ENCODE data around the gene NMT1.

Gene NMT1

DNA sequence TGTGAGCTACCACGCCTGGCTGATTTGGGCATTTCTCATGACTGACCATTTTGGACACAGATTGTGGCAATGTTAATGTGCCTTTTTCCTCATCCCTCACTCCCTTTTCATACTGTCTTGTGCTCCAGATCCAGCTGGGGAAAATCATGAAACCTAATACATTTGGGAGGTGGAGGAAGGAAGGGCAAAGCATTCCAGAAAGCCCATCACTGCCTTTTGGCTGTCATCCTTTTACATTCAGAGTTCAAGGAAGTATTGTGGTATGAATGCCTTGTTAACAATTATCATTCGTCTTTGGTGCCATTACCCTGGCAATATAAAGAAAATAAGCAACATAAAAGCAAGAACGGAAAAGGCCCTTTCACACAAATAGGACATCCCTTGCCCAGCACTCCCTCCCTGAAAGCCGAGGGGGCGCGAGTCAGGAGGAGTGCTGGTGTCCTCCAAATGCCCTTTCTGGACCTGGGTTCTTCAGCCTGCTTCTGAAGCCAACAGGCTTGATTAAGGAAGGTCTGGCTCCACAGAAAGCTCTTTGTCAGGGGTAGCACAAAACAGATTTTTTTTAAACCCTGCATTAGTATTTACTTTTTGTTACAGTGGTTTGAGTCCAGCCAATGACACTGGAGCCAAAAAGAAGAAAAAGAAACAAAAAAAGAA lies 20.1 kb downstream of the NMT1 start:
- no peak for DNase-seq (ENCODE audit: low read depth)

DNA sequence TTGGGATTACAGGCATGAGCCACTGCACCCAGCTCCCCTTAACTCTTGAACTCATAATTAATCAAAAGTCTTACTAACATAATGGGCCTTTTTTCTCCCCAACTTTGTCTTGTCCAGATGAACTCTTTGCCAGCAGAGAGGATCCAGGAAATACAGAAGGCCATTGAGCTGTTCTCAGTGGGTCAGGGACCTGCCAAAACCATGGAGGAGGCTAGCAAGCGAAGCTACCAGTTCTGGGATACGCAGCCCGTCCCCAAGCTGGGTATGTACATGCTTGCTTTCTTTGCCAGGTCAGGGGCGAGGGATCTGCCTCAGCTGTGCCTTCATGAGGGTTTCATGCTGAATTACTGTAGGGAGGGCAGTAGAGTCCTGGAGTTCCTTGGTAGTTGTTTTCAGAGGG lies 25.3 kb downstream of the NMT1 start:
- DNase-seq (ENCODE audit: low read depth) = no peak

DNA sequence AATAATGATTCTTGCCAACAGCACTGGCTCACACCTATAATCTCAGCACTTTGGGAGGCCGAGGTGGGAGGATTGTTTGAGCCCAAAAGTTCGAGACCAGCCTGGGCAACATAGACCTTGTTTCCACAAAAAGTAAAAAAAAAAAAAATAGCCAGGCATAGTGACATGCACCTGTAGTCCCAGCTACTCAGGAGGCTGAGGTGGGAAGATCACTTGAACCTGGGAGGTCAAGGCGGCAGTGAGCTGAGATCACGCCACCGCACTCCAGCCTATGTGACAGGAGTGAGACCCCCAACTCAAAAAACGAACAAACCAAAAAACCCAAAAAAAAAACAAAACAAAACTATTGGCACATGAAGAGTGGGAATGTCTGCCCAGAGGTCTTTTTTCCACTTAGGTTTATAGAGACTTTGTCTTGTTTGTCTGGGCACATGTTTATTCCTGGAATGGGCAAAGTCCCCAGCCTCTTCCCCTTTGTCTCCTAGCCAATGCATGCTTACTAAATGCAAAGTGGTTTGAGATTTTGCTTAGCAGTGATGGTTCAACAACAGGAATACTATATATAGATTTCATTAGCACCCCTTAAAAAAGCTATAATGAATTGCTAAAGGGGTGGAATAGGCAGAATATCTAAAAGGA lies 25.9 kb downstream of the NMT1 start:
- DNase-seq (ENCODE audit: low read depth) = no peak

DNA sequence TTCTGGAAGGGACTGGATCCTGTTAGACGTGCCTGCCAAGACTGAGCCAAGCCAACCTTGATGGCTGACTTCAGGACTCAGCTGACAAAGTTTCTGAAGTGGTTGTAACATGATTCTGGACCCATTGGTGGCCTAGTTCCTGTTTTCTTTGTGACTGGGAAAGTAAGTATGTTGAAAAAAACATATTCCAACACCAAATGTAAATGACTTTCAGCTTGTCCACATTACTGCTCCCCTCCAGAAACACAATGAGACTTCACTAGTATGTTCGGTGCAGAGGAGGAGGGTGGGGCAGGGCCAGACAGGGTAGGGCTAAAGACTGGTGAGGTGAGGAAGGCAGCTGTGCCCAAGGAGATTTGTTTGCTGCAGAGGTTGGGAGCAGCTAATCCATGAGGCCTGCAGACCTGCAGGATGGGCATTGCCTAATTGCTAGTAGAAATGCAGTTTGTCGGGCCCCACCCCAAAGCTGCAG lies 26.4 kb downstream of the NMT1 start:
- no peak for DNase-seq (ENCODE audit: low read depth)

DNA sequence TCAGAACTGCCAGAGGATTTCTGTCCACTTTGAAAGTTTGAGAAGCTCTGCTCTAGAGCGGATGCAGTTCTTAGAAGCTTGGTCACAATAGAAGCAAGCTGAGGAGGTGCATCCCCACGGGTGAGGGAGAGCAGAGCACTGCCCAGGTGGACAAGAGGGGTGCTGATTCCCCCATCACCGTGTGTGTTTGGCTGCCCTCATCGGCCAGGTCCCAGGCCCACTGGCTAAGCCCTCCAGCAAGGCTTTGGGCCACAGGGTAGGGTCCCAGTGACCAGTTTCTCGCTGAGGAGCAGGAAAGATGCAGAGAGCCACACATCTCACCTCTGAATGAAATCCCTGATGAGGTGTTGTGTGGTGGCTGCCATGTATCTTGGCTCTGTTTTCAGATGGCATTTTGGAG lies 26.9 kb downstream of the NMT1 start:
- DNase-seq (ENCODE audit: low read depth) = no peak

DNA sequence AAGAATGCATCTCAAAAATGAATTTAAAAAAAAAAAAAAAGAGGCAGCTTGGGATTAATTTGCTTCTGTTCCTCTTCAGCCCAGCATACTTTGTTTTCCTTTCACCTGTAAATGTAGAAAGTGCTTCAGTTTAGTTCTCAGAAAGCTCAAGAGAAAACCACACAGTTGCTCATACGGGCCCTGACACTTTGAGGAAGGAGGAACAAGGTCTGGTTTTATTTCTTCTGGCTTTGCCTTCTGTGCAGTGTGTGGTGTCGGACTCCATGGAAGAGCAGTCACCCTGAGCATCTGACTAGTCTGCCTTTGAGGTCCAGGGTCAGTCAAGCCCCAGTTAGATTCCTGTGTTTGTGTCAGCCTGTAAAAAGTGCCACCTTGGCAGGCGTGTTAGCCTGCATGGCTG lies 27.6 kb downstream of the NMT1 start:
- DNase-seq (ENCODE audit: low read depth) = no peak

DNA sequence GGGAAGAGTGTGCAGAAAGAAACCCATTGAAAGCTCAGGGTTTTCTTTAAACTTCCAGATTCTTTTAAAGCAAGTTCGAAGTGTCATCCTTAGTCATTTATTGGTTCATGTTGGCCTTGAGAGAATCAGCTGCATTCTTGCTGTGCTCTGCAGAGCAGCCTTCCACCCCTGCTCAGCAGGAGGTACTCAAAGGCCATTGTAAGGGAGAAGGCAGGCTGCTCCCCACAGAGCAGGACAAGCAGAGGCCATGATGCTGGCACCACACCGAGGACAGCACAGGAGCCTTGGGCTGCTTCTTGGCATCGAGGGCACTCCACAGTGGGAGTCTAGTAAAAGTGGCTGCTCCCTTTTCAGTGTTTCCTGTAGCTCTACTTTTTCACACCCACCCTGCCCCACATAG lies 29.6 kb downstream of the NMT1 start:
- DNase-seq (ENCODE audit: low read depth) = no peak

DNA sequence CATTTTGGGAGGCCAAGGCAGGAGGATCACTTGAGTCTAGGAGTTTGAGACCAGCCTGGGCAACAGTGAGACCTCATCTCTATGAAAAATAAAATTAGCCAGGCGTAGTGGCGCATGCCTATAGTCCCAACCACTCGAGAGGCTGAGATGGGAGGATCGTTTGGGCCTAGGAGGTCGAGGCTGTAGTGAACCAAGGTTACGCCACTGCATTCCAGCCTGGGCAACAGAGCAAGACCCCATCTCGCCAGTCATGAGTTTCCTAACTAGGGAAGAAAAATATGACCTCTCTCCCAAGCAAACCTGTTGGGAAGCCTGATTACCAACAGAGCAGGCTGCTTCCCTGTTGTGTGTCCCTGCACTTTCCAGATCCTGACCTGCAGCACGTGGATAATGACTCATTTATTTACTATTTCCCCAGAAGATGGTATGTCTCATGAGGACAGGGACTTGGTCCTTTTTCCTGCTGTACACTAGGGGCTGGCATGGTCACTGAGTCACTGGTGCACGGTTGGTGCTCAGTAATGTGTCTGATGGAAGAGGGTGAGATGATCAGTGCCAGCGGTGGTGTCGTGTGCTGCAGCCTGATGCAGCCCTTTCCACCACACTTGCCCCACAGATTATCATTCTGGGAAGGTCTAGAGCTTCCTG lies 30.8 kb downstream of the NMT1 start:
- no peak for DNase-seq (ENCODE audit: low read depth)

DNA sequence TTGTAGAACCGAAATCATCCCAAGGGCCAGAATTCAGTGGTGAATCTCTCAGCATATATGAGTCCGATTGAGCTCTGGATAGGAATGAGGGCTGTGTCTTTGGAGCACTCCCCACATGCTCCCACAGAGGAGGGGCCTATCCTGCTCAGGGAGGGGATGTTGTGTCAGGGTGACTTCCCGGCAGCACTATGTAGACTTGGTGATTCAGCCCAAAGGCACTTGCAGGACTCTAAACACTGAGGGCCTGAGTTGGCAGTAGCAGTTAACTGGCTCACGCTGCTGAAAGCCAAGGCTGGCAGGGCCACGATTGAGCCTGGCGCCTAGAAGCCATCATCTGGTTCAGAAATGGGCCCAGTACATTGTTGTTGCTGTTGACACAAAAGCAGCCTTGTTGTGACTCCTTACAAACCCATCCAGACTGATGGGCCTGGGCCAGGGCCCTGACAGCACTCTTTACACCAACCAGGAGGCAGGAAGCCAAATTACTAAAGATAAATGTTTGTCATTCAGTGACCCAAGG lies 31.9 kb downstream of the NMT1 start:
- DNase-seq (ENCODE audit: low read depth) = no peak

DNA sequence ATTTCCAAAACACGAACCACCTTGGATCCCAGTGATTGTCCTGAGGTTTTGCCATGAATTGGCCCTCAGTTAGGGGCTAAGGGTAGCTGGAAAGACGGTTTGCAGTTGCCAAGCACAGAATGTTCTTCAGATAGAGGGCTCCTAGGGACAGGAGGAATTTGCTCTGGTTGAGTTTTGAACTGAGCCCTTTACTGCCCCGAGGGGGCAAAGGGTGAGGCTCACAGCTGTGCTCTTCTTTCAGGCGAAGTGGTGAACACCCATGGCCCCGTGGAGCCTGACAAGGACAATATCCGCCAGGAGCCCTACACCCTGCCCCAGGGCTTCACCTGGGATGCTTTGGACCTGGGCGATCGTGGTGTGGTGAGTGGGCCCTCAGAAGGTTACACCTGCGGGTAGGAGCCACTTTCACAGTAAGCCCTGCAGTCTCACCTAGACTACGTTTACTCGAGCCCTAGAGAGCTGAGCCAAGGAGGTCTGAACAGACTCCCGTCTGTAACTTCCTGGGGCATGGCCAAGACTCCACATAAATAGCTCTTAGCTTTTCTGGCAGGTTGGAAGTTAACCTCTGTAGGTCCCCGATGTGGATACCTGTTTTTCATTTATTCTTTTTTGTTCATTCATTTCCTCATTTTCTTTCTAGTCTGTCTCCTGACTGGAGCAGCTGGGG lies 32.5 kb downstream of the NMT1 start:
- DNase-seq (ENCODE audit: low read depth) = no peak

DNA sequence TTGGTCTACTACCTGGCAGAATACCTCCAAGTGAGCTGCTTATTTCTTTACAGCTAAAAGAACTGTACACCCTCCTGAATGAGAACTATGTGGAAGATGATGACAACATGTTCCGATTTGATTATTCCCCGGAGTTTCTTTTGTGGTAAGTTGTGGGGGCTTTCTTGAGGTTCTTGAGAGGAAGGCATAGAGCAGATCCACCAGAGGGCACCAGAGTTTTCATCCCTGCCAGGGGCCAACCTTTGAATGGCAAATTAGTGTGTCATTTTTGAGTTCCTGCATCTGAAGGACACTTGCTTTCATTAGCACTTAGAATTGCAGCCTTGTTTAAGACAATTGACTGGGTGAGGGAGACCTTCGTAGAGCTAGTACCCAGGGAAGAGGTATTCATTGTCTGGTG lies 35.0 kb downstream of the NMT1 start:
- DNase-seq (ENCODE audit: low read depth) = no peak

DNA sequence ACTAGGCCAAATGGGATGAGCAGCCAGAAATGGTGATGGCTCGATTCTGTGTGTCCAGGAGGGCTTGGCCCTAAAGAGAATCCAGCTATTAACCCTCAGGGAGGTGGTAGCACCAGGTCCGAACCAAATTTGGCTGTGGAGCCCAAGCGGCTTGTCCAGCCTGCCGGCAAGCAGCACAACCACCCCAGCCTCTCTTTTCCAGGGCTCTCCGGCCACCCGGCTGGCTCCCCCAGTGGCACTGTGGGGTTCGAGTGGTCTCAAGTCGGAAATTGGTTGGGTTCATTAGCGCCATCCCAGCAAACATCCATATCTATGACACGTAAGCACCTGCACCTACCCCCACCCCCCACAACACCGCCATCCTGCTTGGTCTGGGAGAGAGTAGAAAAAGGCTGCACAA lies 35.8 kb downstream of the NMT1 start:
- DNase-seq (ENCODE audit: low read depth) = no peak

DNA sequence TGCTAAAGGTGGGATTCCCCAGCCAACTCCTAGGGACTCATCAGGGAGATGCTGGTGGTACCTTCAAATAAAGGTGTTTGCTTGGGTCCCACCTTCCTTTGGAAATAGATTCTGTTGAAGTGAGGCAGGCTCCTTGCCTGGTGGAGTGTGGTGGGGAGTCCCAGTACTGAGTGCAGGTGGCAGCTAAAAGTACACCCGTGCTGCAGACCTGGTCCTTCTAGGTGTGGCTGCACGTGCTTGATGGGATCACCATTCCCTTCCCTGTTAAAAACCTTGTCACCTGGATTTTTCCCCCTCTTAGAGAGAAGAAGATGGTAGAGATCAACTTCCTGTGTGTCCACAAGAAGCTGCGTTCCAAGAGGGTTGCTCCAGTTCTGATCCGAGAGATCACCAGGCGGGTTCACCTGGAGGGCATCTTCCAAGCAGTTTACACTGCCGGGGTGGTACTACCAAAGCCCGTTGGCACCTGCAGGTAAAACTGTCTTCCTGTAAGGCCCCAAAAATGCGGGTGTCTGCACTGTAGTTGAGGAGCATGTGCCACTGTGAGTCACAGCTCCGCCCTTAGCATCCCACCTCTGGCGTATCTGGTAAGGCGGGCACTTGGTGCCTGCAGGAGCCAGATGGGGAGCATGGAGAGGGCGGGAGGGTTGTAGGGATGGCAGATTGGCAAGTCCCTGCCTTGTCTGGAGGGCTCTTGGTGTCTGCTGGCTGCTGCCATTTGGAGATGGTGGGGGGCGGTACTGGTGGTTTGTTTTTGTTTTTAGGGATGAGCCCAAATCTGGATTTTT lies 37.2 kb downstream of the NMT1 start:
- DNase-seq (ENCODE audit: low read depth) = no peak

DNA sequence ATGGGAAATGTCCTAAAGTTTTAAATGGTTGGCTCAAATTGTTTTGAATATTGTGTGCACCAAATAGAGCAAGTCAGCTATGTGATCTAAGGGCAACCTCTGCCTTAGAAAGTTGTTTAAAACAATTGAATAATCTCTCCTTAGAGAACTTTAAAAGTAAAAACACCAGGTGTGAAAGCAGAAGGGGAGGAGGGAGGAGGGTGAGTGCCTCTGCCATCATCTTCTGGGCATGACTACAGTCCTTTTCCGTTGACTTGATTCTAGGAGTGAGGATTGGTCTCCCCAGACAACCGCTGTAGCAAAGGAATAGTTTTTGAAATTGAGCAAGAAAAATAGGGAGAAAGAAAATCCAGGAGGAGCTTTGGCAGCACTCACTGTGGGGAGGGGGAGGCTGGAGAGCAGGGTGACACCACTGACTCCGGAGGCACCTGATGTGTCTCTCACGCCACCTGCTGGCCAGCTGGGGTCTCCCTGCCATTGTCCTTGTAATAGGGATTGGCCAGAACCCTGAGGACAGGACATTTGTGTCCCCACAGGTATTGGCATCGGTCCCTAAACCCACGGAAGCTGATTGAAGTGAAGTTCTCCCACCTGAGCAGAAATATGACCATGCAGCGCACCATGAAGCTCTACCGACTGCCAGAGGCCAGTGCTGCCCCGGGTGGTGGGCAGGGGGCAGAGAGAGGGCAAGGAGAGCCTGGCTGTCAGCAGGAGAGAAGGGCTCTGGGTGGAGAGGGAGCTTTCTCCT lies 37.9 kb downstream of the NMT1 start:
- DNase-seq (ENCODE audit: low read depth) = peak; percentile 46

DNA sequence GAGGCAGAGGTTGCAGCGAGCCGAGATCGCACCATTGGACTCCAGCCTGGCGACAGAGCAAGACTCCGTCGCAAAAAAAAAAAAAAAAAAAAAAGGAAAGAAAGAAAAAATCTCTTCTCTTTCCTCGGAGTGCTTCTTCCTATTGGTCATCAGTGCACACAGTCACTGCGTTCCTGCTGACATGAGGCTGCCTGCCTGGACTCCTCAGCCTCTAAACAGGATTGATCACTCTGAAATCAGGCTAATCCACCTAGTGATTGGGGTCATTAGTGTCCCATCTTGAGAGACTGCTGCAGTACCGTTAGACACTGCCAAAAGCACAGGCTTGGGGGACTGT lies 40.4 kb downstream of the NMT1 start:
- DNase-seq (ENCODE audit: low read depth) = no peak

DNA sequence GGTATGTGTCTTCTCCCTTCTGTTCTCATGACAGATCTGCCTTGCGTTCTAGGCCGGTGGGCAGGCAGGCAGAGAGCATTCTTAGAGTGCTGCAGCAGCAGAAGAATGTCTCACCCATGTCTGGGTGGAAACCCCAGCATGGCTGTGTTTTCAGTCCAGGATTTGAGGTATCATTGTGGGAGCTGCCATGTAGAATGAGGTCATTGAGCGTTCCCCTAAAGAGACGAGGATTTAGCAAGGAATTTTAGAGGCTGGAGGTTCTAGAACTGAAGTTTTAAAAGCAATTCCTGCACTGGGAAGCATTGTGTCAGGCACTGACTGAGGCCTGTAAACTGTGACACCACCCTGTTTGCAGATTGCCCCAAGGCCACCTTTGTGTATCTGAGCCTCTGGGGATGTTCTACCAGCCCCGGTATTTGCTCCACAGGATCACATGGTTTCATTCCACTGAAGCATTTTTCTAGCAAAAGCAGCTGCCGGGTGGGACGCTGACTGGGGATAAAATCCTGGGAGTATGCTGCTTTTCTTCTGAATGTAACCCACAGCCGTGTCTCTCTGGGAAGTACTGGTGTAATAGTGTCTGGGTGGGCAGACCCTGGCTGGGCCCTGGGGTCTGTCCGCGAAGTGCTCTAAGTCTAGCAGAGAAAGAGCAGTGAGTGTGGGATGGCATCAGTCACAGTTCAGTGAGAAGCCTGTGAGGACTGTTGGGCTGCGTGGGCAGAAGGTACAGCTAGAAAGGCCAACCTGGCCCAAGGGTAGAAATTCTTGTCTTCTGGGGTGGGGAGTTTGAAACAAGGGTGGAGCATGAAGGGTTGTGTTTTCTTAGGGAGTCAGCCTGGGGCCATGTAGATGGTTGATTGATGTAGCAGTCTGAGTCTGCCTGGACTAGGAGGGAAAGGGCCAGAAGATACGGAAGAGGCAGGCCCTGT lies 41.0 kb downstream of the NMT1 start:
- no peak for DNase-seq (ENCODE audit: low read depth)

DNA sequence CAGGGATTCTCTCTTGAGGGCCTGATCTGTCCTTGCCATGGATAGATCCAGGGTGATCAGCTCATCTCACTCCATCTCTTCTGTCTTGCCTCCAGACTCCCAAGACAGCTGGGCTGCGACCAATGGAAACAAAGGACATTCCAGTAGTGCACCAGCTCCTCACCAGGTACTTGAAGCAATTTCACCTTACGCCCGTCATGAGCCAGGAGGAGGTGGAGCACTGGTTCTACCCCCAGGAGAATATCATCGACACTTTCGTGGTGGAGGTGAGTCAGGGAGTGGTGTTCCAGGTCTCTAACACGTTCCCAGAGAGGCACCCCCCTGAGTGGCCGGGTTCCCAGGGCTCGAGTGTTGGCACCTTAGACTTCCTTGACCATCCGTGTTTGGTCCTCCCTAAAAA lies 41.7 kb downstream of the NMT1 start:
- DNase-seq (ENCODE audit: low read depth) = no peak

DNA sequence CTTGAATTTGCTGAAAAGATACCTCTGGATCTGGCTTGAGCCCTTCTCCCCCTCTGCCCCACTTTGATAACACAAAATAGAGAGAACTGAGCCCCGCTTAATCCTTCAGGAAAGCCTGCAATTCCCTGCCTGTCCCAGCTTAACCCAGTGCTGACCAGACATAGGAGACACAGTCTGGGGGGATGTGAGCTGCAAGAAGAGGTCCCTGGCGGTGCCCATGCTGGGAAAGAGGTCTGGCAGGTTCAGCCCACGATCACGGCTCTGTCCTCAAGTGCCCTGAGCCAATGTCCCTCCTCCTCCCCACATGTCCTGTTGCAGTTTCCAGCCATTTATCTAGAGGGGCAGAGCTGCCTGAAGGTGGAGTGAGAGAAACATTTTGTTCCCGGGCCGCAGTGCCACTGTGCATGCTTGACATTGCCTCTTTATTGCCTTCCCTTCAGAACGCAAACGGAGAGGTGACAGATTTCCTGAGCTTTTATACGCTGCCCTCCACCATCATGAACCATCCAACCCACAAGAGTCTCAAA lies 42.2 kb downstream of the NMT1 start:
- no peak for DNase-seq (ENCODE audit: low read depth)

DNA sequence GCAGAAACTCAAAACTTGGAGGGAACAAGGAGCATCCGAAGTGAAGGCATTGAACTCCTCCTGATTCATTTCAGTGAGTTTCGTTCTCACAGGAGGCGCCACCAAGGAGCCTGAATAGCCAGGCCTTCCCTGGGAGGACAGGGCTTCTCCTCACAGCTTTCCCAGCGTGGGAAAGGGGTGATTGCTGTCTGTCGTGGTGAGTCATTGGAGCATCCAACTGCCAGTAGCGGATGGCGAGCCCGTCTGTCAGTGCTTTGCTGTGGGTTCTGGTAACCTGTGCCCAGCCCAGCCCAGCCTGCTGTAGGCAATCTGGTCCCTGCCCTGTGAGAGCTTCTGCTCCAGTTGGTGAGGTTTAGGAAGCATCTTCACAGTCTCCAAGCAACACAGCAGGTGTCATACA lies 42.9 kb downstream of the NMT1 start:
- DNase-seq (ENCODE audit: low read depth) = no peak

DNA sequence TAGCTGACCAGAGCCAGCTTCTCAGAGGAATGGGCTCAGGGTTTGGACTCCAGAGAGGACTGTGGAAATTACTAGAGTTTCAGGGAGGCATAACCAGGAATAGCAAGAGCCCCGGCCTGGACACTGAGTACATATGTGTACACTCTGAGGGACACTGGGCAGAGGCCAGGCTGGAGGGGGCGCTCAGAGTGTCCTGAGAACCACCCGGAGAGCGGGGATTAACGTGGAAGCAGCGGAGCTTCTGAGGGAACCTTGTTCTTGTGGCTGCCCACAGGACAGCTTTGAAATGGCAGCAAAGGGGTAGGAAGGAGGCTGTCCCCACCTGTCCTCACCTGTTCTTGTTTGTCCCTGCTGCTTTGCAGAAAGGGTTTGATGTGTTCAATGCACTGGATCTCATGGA lies 43.4 kb downstream of the NMT1 start:
- no peak for DNase-seq (ENCODE audit: low read depth)
